Choroid plexus epithelial cell (primary cell): ENCODE results near the gene EGFR.

Experiments used
- DNase-seq: peaks from one replicate; pipeline ENCODE4 v3.0.0-alpha.2; 2010; ENCODE audit warnings: low read depth
- H3K4me3 ChIP-seq: 2 replicates; pipeline ENCODE4 v1.5.1; 2011; ENCODE audit warnings: low read depth, mild to moderate bottlenecking, control low read depth, low read length, moderate library complexity
- TF ChIP-seq, protein P1 (sequence below): conservative IDR thresholded peaks from 2 replicates; pipeline ENCODE4 v1.5.1; 2011; ENCODE audit warnings: low read depth, mild to moderate bottlenecking, control low read depth, inconsistent platforms, low read length, moderate library complexity

EGFR gene

GRCh38 chr7:55155351-55156117 lies 136.7 kb downstream of the EGFR start:
- H3K4me3 ChIP-seq: no peak overlapping the region
- TF ChIP-seq, protein P1, sequence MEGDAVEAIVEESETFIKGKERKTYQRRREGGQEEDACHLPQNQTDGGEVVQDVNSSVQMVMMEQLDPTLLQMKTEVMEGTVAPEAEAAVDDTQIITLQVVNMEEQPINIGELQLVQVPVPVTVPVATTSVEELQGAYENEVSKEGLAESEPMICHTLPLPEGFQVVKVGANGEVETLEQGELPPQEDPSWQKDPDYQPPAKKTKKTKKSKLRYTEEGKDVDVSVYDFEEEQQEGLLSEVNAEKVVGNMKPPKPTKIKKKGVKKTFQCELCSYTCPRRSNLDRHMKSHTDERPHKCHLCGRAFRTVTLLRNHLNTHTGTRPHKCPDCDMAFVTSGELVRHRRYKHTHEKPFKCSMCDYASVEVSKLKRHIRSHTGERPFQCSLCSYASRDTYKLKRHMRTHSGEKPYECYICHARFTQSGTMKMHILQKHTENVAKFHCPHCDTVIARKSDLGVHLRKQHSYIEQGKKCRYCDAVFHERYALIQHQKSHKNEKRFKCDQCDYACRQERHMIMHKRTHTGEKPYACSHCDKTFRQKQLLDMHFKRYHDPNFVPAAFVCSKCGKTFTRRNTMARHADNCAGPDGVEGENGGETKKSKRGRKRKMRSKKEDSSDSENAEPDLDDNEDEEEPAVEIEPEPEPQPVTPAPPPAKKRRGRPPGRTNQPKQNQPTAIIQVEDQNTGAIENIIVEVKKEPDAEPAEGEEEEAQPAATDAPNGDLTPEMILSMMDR: no peak
- no peak for DNase-seq

GRCh38 chr7:55156919-55157763 lies 138.3 kb downstream of the EGFR start:
- H3K4me3 ChIP-seq: peak overlapping the region; percentile 8
- DNase-seq: peak; percentile 91
- TF ChIP-seq, protein P1: peak; percentile 17

- DNase-seq: no peak
- TF ChIP-seq, protein P1: no peak
- no peak overlapping the region for H3K4me3 ChIP-seq
Measured at GRCh38 chr7:55157764-55158105, 138.9 kb downstream of the EGFR start.

DNA sequence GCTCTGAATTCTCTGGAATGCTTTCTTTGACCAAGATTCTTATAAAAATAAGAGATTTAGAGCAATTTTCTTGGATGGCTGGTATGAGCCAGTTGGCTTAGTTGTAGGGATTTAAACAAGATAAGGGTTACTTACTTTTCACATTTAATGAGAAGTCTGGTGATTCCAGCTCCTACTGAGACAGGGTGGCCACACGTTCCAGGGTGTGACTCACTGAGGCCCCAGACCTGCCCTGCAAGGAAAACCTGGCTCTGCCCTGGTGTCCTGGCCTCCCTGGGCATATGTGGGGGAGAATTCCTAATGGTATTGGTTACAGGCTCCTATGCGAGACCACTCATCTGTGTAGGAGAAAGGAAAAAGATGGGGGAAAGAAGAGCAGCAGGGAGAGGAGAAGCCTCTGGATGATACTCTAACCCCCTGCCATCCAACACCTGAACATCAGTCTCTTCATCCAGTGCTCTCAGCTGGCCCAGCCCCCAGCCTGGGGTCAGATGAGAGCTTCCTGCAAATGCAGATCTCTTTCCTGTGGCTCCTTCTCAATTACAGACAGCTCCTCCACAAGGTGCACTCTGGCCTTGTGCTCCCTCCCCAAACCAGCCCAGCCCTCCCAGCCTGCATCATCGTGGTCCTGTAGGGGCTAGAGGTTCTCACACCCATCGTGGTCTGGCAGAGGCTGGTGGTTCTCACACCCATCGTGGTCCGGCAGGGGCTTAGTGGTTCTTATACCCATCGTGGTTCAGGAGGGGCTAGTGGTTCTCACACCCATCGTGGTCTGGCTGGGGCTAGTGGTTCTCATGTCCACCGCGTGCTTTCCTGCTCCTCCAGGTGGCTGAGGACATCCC lies 139.9 kb downstream of the EGFR start:
- peak; percentile 67 for DNase-seq
- TF ChIP-seq, protein P1: no peak
- no peak overlapping the region for H3K4me3 ChIP-seq

DNA sequence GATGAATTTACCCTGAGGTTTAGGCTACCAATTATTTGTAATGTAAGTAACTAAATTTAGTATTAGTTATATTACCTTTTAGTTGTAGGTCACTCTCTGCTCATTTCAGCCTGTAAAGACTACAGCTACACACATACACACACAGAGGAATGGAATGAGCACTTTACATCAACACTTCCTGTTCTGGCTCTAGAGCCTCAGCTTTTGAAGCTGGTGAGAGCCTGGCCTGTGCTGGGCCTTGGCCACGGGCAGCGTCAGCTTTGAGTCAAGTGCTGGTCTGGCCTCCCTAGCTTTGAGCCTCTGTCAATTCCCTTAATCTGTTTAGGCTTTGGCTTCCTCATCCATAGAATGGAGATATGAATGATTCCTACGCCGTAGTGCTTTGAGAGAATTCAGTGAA lies 141.7 kb downstream of the EGFR start:
- TF ChIP-seq, protein P1: no peak
- no peak overlapping the region for H3K4me3 ChIP-seq
- peak; percentile 95 for DNase-seq

- DNase-seq: no peak
- H3K4me3 ChIP-seq: no peak overlapping the region
- TF ChIP-seq, protein P1: no peak
Measured at GRCh38 chr7:55161154-55161687, 142.4 kb downstream of the EGFR start.
